Astrocyte (in vitro differentiated cells and primary cell): ENCODE results near the gene BMAL1. TPM values are rescaled to one million over a fixed set of nuclear protein-coding genes. Genes with fewer than 3 reads are reported as not detected.

ENCODE experiments used
- DNase-seq: peaks from one replicate; pipeline ENCODE4 v3.0.0-alpha.2; 2010; ENCODE audit warnings: low read depth
- FAIRE-seq: peaks from 2 replicates; lab custom pipeline; 2011; peaks lifted over from hg19 to GRCh38; lab: Jason Lieb, UNC
- H2AFZ ChIP-seq: 2 replicates; pipeline ENCODE4 v1.6.0; 2012; ENCODE audit warnings: low read depth, low read length, inconsistent platforms
- H3K27ac ChIP-seq: 2 replicates; pipeline ENCODE4 v1.5.1; 2011; ENCODE audit warnings: low read depth, low read length, inconsistent platforms
- H3K27me3 ChIP-seq: 2 replicates; pipeline ENCODE4 v1.6.0; 2011; ENCODE audit warnings: low read length, inconsistent platforms; ENCODE audit not compliant: insufficient read depth
- H3K36me3 ChIP-seq: 2 replicates; pipeline ENCODE4 v1.5.1; 2011; ENCODE audit warnings: low read length, inconsistent platforms; ENCODE audit not compliant: insufficient read depth
- H3K4me1 ChIP-seq: 2 replicates; pipeline ENCODE4 v1.5.1; 2011; ENCODE audit warnings: low read length, inconsistent platforms; ENCODE audit not compliant: insufficient read depth
- H3K4me2 ChIP-seq: 2 replicates; pipeline ENCODE4 v1.6.0; 2012; ENCODE audit warnings: low read length, inconsistent platforms
- H3K4me3 ChIP-seq: 2 replicates; pipeline ENCODE4 v1.5.1; 2011; ENCODE audit warnings: low read depth, mild to moderate bottlenecking, low read length, inconsistent platforms; ENCODE audit not compliant: insufficient read depth
- H3K79me2 ChIP-seq: 2 replicates; pipeline ENCODE4 v1.6.0; 2012; ENCODE audit warnings: mild to moderate bottlenecking, low read length, inconsistent platforms; ENCODE audit not compliant: insufficient read depth
- H3K9ac ChIP-seq: 2 replicates; pipeline ENCODE4 v1.6.0; 2012; ENCODE audit warnings: mild to moderate bottlenecking, low read length, inconsistent platforms
- H3K9me3 ChIP-seq: 2 replicates; pipeline ENCODE4 v1.5.1; 2012; ENCODE audit warnings: low read depth, mild to moderate bottlenecking, low read length, inconsistent platforms; ENCODE audit not compliant: insufficient read depth
- H4K20me1 ChIP-seq: 2 replicates; pipeline ENCODE4 v1.6.0; 2012; ENCODE audit warnings: low read length, inconsistent platforms; ENCODE audit not compliant: insufficient read depth
- H3K27ac Mint-ChIP-seq: one replicate; pipeline ENCODE4 v1.8.0; 2021; ENCODE audit warnings: mild to moderate bottlenecking, mixed read lengths; ENCODE audit not compliant: unreplicated experiment
- H3K27me3 Mint-ChIP-seq: one replicate; pipeline ENCODE4 v1.8.0; 2021; ENCODE audit warnings: low read depth, mixed read lengths; ENCODE audit not compliant: unreplicated experiment
- H3K36me3 Mint-ChIP-seq: one replicate; pipeline ENCODE4 v1.8.0; 2021; ENCODE audit warnings: low read depth, mixed read lengths; ENCODE audit not compliant: unreplicated experiment
- H3K4me1 Mint-ChIP-seq: one replicate; pipeline ENCODE4 v1.8.0; 2021; ENCODE audit warnings: low read depth, mixed read lengths; ENCODE audit not compliant: unreplicated experiment
- H3K4me3 Mint-ChIP-seq: one replicate; pipeline ENCODE4 v1.8.0; 2021; ENCODE audit warnings: mild to moderate bottlenecking, moderate library complexity, mixed read lengths; ENCODE audit not compliant: unreplicated experiment
- H3K9me3 Mint-ChIP-seq: one replicate; pipeline ENCODE4 v1.8.0; 2021; ENCODE audit warnings: mild to moderate bottlenecking, mixed read lengths; ENCODE audit not compliant: unreplicated experiment
- CTCF ChIP-seq: IDR thresholded peaks from 2 replicates; pipeline ENCODE4 v1.5.1; 2011; ENCODE audit warnings: low read depth, mild to moderate bottlenecking, inconsistent platforms, low read length, moderate library complexity; ENCODE audit not compliant: insufficient read depth
- EZH2 ChIP-seq: IDR thresholded peaks from 2 replicates; pipeline ENCODE4 v1.6.1; 2012; ENCODE audit warnings: mild to moderate bottlenecking, low read length, inconsistent platforms; ENCODE audit not compliant: insufficient read depth
- total RNA-seq: library from RNA; stranded (reverse); gene quantifications from 2 replicates; pipeline ENCODE4 v1.2.1, GENCODE V29; 2021

Gene BMAL1
- total RNA-seq, 1 donor from 2014 or later: 26.9 TPM

GRCh38 chr11:13333456-13333957, 55.9 kb downstream of the BMAL1 start:
- no peaks in the 10 kb centered on the region for H3K9me3 ChIP-seq
- Mint-ChIP-seq H3K4me1 (peaks cover 58% of the 10 kb centered on the region), H3K4me3 (no peak overlapping the region), H3K27ac (no peak overlapping the region), H3K36me3 (peaks cover 4% of the 10 kb centered on the region), H3K9me3 (no peaks in the 10 kb centered on the region), H3K27me3 (no peaks in the 10 kb centered on the region)
- TF ChIP-seq CTCF: no peak
- no peak for TF ChIP-seq EZH2
- no peak overlapping the region for H2AFZ ChIP-seq
- no peaks in the 10 kb centered on the region for H3K27me3 ChIP-seq
- H4K20me1 ChIP-seq: no peaks in the 10 kb centered on the region
- H3K4me1 ChIP-seq: peaks cover 51% of the 10 kb centered on the region
- H3K36me3 ChIP-seq: no peaks in the 10 kb centered on the region
- H3K4me2 ChIP-seq: peak overlapping the region; percentile 49
- FAIRE-seq (no peak), DNase-seq (peak; percentile 51)
- H3K27ac ChIP-seq: no peak overlapping the region
- H3K4me3 ChIP-seq: no peak overlapping the region
- H3K9ac ChIP-seq: no peak overlapping the region
- no peaks in the 10 kb centered on the region for H3K79me2 ChIP-seq

GRCh38 chr11:13334034-13334786, 56.6 kb downstream of the BMAL1 start:
- Histone ChIP-seq H4K20me1 (no peaks in the 10 kb centered on the region), H3K27ac (no peak overlapping the region), H3K4me3 (no peak overlapping the region), H2AFZ (no peak overlapping the region), H3K27me3 (no peaks in the 10 kb centered on the region), H3K4me1 (peaks cover 57% of the 10 kb centered on the region), H3K9me3 (no peaks in the 10 kb centered on the region), H3K36me3 (no peaks in the 10 kb centered on the region), H3K79me2 (no peaks in the 10 kb centered on the region), H3K4me2 (peak overlapping the region; percentile 49), H3K9ac (no peak overlapping the region)
- no peak overlapping the region for H3K27ac Mint-ChIP-seq
- no peak overlapping the region for H3K4me3 Mint-ChIP-seq
- peaks cover 65% of the 10 kb centered on the region for H3K4me1 Mint-ChIP-seq
- no peaks in the 10 kb centered on the region for H3K27me3 Mint-ChIP-seq
- H3K36me3 Mint-ChIP-seq: peaks cover 4% of the 10 kb centered on the region
- FAIRE-seq (no peak), DNase-seq (no peak)
- no peaks in the 10 kb centered on the region for H3K9me3 Mint-ChIP-seq
- TF ChIP-seq EZH2 (no peak), CTCF (no peak)

GRCh38 chr11:13335319-13335718, 57.7 kb downstream of the BMAL1 start:
- no peaks in the 10 kb centered on the region for H3K9me3 ChIP-seq
- Mint-ChIP-seq H3K27ac (no peak overlapping the region), H3K4me1 (peaks cover 68% of the 10 kb centered on the region), H3K36me3 (peaks cover 2% of the 10 kb centered on the region), H3K27me3 (no peaks in the 10 kb centered on the region), H3K9me3 (no peaks in the 10 kb centered on the region), H3K4me3 (no peak overlapping the region)
- H3K4me3 ChIP-seq: no peak overlapping the region
- no peak overlapping the region for H3K9ac ChIP-seq
- no peak overlapping the region for H2AFZ ChIP-seq
- no peak for FAIRE-seq
- DNase-seq: peak; percentile 36
- no peak overlapping the region for H3K27ac ChIP-seq
- no peaks in the 10 kb centered on the region for H3K27me3 ChIP-seq
- no peaks in the 10 kb centered on the region for H4K20me1 ChIP-seq
- no peak overlapping the region for H3K4me2 ChIP-seq
- peaks cover 54% of the 10 kb centered on the region for H3K4me1 ChIP-seq
- no peaks in the 10 kb centered on the region for H3K36me3 ChIP-seq
- no peaks in the 10 kb centered on the region for H3K79me2 ChIP-seq
- TF ChIP-seq EZH2: no peak
- peak; percentile 85 for TF ChIP-seq CTCF
